Activated naive CD4-positive, alpha-beta T cell (primary cell): ENCODE measurements around the gene FAT4.

Source experiments
- DNase-seq, 4 experiments: peaks; one replicate each; lab custom pipeline; 2025; lab: John Stamatoyannopoulos, UW

Gene FAT4, protein sequence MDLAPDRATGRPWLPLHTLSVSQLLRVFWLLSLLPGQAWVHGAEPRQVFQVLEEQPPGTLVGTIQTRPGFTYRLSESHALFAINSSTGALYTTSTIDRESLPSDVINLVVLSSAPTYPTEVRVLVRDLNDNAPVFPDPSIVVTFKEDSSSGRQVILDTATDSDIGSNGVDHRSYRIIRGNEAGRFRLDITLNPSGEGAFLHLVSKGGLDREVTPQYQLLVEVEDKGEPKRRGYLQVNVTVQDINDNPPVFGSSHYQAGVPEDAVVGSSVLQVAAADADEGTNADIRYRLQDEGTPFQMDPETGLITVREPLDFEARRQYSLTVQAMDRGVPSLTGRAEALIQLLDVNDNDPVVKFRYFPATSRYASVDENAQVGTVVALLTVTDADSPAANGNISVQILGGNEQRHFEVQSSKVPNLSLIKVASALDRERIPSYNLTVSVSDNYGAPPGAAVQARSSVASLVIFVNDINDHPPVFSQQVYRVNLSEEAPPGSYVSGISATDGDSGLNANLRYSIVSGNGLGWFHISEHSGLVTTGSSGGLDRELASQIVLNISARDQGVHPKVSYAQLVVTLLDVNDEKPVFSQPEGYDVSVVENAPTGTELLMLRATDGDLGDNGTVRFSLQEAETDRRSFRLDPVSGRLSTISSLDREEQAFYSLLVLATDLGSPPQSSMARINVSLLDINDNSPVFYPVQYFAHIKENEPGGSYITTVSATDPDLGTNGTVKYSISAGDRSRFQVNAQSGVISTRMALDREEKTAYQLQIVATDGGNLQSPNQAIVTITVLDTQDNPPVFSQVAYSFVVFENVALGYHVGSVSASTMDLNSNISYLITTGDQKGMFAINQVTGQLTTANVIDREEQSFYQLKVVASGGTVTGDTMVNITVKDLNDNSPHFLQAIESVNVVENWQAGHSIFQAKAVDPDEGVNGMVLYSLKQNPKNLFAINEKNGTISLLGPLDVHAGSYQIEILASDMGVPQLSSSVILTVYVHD (N-terminal part only)

DNA sequence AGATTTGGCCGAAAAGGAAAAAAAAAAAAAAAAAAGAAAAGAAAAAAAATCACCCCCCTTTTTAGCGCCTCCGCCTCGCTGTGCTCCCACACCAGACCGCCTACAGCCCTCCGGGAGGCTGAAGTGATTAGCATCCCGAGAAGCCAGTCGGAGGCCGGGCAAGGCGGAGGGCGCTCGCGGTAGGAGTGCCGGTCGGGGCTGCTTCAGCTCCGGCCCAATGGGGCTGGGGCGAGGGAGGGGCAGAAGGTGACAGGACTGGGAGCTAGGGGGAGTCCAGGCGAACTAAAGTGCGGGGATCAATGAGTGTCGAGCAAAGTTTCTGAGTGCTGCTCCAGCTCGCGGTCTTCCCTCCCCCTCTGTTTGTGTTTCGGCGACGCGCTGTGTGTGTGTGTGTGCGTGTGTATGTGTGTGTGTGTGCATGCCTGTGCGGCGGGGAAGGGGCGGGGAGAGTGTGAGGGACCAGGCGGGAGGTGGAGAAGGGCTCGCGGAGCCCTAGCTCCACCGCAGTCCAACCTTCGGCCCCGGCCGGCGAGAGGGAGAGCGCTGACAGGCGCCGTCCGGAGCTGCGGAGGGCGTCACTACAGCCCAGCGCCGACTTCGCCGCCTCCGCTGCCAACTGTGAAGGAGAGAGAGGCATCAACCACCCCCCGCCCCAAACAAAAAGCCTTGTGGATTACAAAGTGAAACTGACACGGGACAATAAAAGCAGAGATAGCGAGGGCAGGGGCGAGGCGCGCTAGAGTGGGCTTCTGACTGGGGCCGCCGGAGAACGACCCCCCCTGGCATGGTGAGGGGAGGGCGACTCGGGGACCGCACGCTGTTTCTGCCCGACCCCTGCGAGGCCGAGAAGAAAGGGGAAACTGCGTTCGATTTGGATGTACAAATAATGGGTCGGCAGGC is at the start of gene FAT4:
TSS of gene FAT4 (plus strand) at position 280 of the 900 bp plus-strand sequence. CDS start 1,457 bp downstream, outside the sequence.
- DNase-seq: peak in 2 of 4 experiments; percentile 12 to 20

- no peak for DNase-seq
Observed at GRCh38 chr4:125265846-125266245, 48.9 kb upstream of the FAT4 start.

GRCh38 chr4:125266901-125267604 is 47.7 kb upstream of the FAT4 start:
- DNase-seq: no peak

- no peak for DNase-seq
Observed at GRCh38 chr4:125267630-125268029, 47.1 kb upstream of the FAT4 start.

DNA sequence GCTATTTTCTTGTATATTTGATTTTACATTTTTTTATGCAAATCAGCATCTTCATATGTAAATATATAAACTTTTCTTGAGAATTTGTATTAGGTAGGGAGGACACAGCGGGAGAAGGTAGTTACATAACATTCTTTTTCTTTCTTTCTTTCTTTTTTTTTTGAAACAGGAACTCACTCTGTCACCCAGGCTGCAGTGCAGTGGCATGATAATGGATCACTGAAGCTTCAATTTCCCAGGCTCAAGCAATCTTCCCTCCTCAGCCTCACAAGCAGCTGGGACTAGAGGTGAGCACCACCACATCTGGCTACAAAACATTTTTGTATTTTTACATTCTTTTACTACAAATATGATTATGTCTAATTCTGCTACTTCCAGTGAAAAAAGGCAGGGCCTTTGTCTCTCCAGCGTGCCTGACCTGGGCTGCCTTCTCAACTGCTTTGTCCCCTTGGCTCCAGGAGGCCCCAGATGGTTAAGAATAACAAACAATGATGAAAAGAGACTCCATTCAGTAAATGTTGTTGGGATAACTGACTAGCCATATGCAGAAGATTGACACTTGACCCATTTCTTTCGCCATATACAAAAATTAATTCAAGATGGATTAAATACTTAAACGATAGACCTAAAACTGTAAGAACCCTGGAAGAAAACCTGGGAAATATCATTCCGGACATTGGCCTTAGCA is 46.5 kb upstream of the FAT4 start:
- no peak for DNase-seq

DNA sequence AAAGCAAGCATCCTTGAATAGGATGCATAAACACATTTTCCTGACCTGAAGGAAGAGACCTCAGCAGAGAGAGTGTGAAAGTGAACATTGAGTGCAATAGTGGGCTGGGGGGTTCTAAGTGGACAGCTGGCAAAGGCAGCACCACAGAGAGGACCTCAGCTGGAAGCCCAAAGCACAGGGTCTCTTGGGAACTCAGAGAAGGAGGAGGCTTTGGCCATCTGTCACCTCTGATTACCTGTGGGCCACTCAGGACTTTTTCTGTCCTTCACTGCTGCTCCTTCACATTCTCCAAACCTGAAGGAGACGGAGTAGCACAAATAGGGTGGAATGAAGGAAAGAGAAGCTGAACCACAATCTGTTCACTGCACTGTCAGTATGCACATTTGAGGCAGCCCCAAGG is 37.9 kb upstream of the FAT4 start:
- DNase-seq: no peak

DNA sequence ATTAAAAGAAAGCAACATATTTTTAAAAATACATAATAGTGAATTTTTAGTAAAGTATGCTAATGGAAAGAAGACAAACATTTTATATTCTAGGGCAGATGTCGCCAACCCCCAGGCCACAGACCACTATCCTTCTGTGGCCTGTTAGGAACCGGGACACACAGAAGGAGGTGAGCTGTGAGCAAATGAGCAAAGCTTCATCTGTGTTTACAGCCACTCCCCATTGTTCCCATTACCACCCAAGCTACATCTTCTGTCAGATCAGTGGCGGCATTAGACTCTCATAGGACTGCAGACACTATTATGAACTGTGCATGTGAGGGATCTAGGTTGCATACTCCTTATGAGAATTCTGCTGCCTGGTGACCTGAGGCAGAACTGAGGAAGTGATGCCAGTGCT is 37.0 kb upstream of the FAT4 start:
- no peak for DNase-seq

GRCh38 chr4:125280892-125281403 is 33.8 kb upstream of the FAT4 start:
- DNase-seq: no peak

DNA sequence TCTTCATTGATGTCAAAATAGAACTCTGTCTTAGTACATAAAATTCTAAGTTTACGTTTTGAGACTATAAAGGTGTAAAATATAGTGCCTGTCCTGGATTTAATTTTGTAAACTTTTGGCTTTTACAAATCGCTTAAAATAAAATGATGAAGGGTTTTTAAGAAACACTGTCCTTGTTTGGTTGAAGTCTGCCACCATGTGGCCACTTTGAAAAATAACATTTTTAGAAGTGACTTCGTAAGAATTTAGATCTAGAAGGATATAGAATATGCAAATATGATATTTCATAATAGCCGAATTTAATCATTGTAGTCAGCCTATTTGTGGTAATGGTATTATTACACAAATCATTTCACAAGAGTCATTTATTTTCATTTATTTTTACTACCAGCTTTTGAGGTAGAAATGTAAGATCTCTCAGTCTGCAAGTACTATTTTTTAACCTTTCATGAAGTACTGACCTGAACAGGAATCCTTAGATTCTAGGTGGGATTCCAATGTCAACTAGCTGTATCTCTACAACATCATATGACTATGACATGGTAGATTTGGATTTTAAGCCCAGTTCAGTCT is 31.0 kb upstream of the FAT4 start:
- DNase-seq: no peak

- no peak for DNase-seq
Observed at GRCh38 chr4:125297116-125297515, 17.6 kb upstream of the FAT4 start.

- no peak for DNase-seq
Observed at GRCh38 chr4:125303058-125303457, 11.7 kb upstream of the FAT4 start.

GRCh38 chr4:125303821-125304220 is 10.9 kb upstream of the FAT4 start:
- DNase-seq: no peak

DNA sequence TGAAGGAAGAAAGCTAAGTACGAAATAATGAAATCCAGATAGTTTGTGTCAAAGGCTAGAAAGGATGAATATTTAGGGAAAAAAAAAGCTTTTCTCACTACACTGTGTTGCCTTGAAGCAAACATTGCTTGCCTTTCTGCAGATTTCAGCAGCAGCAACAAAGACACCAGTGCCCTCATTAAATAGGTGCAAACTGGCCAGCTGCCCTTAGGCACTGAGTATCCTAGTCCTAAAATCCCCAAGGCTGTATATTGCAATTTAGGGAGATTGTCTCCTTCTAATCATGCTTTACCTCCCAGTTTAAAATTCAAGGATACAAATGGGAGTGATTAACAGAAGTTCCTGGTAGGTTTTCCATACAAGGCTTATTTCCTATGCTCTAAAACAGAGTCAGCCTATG is 8.6 kb upstream of the FAT4 start:
- DNase-seq: no peak

GRCh38 chr4:125306533-125306932 is 8.2 kb upstream of the FAT4 start:
- no peak for DNase-seq

- DNase-seq: no peak
Observed at GRCh38 chr4:125311503-125311902, 3.3 kb upstream of the FAT4 start.

DNA sequence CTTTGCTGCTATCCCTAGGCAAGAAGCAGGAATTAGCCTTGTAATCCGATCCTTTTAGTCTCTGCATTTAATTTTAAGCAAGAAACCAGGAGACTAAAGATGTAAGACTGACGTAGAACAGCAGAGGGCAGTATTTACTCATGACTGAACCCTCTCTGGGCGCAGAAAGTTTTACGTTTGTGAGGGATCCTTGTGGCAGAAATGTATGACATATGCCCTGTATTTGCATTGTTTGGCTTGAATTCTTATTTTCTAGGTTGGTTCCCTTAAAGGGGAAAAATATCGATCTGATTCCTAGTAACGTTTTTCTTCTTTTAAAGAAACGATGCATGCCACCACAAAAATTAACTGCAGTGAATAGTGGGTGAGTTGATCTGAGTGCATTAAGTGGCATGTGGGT is 1.3 kb upstream of the FAT4 start:
- no peak for DNase-seq

DNA sequence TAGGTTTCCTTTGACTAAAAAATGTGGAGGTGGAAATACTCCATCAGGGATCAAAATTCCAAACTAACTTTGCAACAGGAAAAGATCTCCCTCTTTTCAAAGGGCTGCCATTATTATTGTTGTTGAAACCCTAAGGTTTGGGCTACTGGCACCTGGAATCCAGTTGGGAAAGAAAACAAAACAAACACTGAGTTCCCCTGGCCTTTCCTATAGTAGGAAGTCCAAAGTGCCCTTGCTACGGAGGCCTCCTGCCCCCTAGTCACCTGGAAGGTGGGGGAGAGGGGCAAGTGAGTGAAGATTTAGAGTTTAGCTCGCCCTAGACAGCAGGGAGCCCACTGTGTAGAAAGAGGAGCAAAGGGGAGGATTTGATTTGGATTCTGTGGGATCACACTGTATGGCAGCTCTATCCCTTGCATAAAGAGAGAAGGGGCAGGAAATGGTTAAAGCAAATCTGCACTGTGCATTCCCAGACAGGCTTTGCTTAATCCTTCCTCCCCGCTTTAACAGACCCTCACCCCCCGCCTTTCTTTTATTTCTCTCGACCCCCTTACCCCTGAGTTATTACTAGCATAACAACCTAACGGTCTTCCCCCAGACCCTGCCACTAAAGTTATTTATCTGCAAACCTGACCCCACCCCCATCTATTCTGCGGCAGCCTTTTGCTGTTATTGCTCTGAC is 627 bp upstream of the FAT4 start:
- no peak for DNase-seq

DNA sequence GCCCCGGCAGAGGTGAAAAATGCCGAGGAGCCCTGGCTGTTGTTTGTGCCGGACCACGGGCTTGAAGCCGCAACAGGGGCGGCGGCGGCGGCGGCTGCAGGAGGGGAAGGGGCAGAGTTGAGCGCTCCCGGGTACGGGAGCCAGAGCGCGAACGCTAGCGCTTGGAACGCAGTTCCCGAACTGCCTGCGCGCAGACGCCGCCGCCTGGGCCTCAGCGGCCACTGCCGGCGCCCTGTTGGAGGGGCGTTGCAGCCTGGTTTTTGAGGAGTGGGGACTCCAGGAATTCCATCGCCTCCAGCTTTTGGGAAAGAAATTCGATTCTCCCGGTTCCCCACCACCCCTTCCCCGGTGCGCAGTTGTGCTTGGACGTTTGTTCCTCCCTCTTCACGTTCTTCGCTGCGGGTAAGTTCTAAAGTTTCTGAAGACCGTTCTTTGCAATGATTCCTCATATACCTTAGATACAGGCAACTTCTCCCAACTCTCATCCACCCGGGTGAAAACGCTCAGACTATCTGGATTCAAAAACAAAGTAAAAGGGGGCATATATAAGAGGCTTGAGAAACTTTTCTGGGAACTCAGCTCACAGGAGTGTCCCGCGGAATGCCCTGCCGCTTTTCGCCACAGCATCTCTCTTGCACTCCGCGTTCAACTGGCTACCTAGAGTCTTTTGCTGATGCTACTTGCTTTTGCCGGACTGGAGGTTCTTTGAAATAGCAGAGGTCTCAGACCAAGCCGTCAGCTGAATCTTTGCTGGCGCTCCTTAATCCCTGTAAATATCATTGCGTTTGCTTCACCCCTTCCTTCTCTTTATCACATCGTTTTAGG is 1.0 kb downstream of the FAT4 start:
- DNase-seq: no peak

DNA sequence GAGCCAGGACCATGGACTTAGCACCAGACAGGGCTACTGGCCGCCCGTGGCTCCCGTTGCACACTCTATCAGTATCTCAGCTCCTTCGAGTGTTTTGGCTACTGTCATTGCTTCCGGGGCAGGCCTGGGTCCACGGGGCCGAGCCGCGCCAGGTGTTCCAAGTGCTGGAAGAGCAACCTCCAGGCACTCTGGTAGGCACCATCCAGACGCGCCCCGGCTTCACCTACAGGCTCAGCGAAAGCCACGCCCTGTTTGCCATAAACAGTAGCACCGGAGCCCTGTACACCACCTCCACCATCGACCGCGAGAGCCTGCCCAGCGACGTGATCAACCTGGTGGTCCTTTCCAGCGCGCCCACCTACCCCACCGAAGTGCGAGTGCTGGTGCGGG is 1.6 kb downstream of the FAT4 start:
- no peak for DNase-seq
